SK-N-MC (cell line): ENCODE measurements around the gene B3GNT2.
"Not testable (repeated sequence)": the region's sequence is repeated elsewhere in the genome, so short reads cannot be mapped to it uniquely, and the experiment has no call there.

Source experiments
- EZH2 ChIP-seq: fragments of 200-600 bp; sonication (generic); IDR thresholded peaks from one replicate; pipeline ENCODE4 v1.6.1; 2017; ENCODE audit warnings: antibody characterized with exemption
- POLR2AphosphoS5 ChIP-seq: IDR thresholded peaks from 2 replicates; pipeline ENCODE4 v1.6.1; 2012; ENCODE audit warnings: mild to moderate bottlenecking, low read depth, low read length, borderline replicate concordance

DNA sequence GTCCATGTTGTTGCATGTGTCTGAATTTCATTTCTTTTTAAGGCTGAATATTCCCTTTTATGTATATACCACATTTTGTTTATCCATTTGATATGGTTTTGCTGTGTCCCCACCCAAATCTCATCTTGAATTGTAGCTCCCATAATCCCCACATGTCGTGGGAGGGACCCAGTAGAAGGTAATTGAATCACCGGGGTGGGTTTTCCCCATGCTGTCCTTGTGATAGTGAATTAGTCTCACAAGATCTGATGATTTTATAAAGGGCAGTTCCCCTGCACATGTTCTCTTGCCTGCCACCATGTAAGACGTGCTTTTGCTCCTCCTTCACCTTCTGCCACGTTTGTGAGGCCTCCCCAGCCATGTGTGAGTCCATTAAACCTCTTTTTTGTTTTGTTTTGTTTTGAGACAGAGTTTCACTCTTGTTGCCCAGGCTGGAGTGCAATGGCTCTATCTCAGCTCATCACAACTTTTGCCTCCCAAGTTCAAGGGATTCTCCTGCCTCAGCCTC is 72.8 kb downstream of the B3GNT2 start:
- not testable (repeated sequence) for TF ChIP-seq POLR2AphosphoS5, EZH2
